GM12878 (cell line): ENCODE results near the gene DOCK9.

Experiments
- CTCF ChIP-seq, 3 experiments: IDR thresholded peaks in 2 of 3; conservative IDR thresholded peaks in 1 of 3; 2 replicates each; pipeline ENCODE4 v1.5.1; 2011; ENCODE audit warnings: low read depth in 3 of 3, low read length in 3 of 3, mild to moderate bottlenecking in 3 of 3, control low read depth in 2 of 3, moderate library complexity in 2 of 3, inconsistent platforms in 1 of 3, mixed read lengths in 1 of 3; ENCODE audit not compliant: control insufficient read depth in 2 of 3, insufficient read depth in 1 of 3; ENCODE audit errors: extremely low read depth in 1 of 3
- RAD21 ChIP-seq: IDR thresholded peaks from 2 replicates; pipeline ENCODE4 v1.6.1; 2011; ENCODE audit warnings: mild to moderate bottlenecking, low read depth, low read length, moderate library complexity; ENCODE audit not compliant: insufficient read depth

GRCh38 chr13:98994896-98995295 is 17.0 kb upstream of the DOCK9 start:
- TF ChIP-seq RAD21 = no peak
- no peak for TF ChIP-seq CTCF (IDR thresholded peaks at IDR 0.05 in 2 of 3, conservative IDR thresholded peaks at IDR 0.05 in 1 of 3; ENCODE audit: control insufficient read depth in 2 of 3, extremely low read depth in 1 of 3, insufficient read depth in 1 of 3, low read depth in 3 of 3, low read length in 3 of 3)
